ENCODE measurements around the gene SH2B3. TPM values are rescaled to one million over a fixed set of nuclear protein-coding genes. Genes with fewer than 3 reads are reported as not detected.

Gene SH2B3
- total RNA-seq, 1 experiment from 2014 or later = 40.3 TPM

- Histone ChIP-seq H3K27ac (ENCODE audit: insufficient read length, low read depth, low read length) (no peak overlapping the region), H2BK20ac (ENCODE audit: low read depth, low read length, poor library complexity, severe bottlenecking) (no peak overlapping the region), H3K4me1 (ENCODE audit: insufficient read depth, low read length) (no peaks in the 10 kb centered on the region), H3T11ph (ENCODE audit: low read length) (no peak overlapping the region), H3K4ac (ENCODE audit: low read depth, low read length) (no peak overlapping the region), H4K8ac (replicated peaks; ENCODE audit: insufficient read length, low read depth, low read length) (no peak overlapping the region), H2BK5ac (ENCODE audit: insufficient read length, low read length) (no peak overlapping the region), H2AFZ (ENCODE audit: low read length) (no peak overlapping the region), H2BK12ac (ENCODE audit: insufficient read length, low read depth, low read length) (no peak overlapping the region), H4K20me1 (ENCODE audit: control insufficient read depth, insufficient read depth, insufficient read length) (no peaks in the 10 kb centered on the region), H3K14ac (ENCODE audit: insufficient read depth, low read length) (no peak overlapping the region), H3K79me1 (ENCODE audit: insufficient read depth, low read depth, low read length, poor library complexity, severe bottlenecking) (no peaks in the 10 kb centered on the region), H3K27me3 (ENCODE audit: insufficient read depth, low read length) (no peaks in the 10 kb centered on the region), H3K9ac (ENCODE audit: extremely low read depth, insufficient read length, low read length) (no peak overlapping the region), H2BK120ac (ENCODE audit: low read depth, low read length, poor library complexity, severe bottlenecking) (no peak overlapping the region), H3K23ac (ENCODE audit: insufficient read length, low read depth, low read length) (no peak overlapping the region), H2AK5ac (ENCODE audit: insufficient read length, low read length) (no peak overlapping the region), H3K79me2 (ENCODE audit: insufficient read depth, low read length) (no peaks in the 10 kb centered on the region; the same call in 1 of the 2 replicates), H3K9me3 (ENCODE audit: control insufficient read depth, low read depth, low read length) (no peaks in the 10 kb centered on the region), H4K91ac (ENCODE audit: insufficient read length, low read depth, low read length) (no peak overlapping the region), H3K18ac (ENCODE audit: insufficient read length, low read depth, low read length) (no peak overlapping the region), H3K4me2 (ENCODE audit: insufficient read depth, insufficient read length, low read length) (no peak overlapping the region), H2BK15ac (ENCODE audit: low read depth, low read length) (no peak overlapping the region), H3K56ac (ENCODE audit: insufficient read length, low read depth, low read length) (no peak overlapping the region), H4K5ac (ENCODE audit: insufficient read length, low read depth, low read length) (no peak overlapping the region), H3K23me2 (ENCODE audit: insufficient read length, low read depth, low read length, poor library complexity, severe bottlenecking) (no peaks in the 10 kb centered on the region)
- TF ChIP-seq CTCF (conservative IDR thresholded peaks at IDR 0.05) = no peak
- WGBS (ENCODE audit: extremely low coverage, insufficient read length, low lambda C conversion rate) = no CpG with 5 or more reads among the region's 4 CpGs
- Mint-ChIP-seq H3K36me3 (ENCODE audit: insufficient read depth in 1 of 3, low read depth in 3 of 3) (peaks cover 6 to 53% (median 48%) of the 10 kb centered on the region in 3 experiments; a peak in 6 of 7 replicates), H3K27me3 (ENCODE audit: low read depth) (no peaks in the 10 kb centered on the region), H3K4me1 (no peaks in the 10 kb centered on the region), H3K9me3 (no peaks in the 10 kb centered on the region), H3K27ac (no peak overlapping the region), H3K4me3 (no peak overlapping the region)
- DNase-seq = no peak
Measured at GRCh38 chr12:111467857-111468241, 62.1 kb downstream of the SH2B3 start.

Data from H9 (cell line).